Measurements from ENCODE around the gene ANHX.
"Not testable (repeated sequence)": the region's sequence is repeated elsewhere in the genome, so short reads cannot be mapped to it uniquely, and the experiment has no call there.

Gene ANHX

GRCh38 chr12:133235401-133236112 is at the start of gene ANHX:
TSS of gene ANHX (minus strand) at chr12:133235877. CDS start at chr12:133234356, 1,521 bp downstream.
- DNase-seq (ENCODE audit: low spot score), result no peak

- not testable (repeated sequence) for DNase-seq (ENCODE audit: low spot score)
Measured at GRCh38 chr12:133264668-133265067, 29.0 kb upstream of the ANHX start.

GRCh38 chr12:133264173-133264572 is 28.5 kb upstream of the ANHX start:
- no peak for DNase-seq (ENCODE audit: low spot score)

GRCh38 chr12:133256321-133256720 is 20.6 kb upstream of the ANHX start:
- DNase-seq (ENCODE audit: low spot score), result no peak

GRCh38 chr12:133255833-133256232 is 20.2 kb upstream of the ANHX start:
- DNase-seq (ENCODE audit: low spot score), result not testable (repeated sequence)

- DNase-seq (ENCODE audit: low spot score), result no peak
Measured at GRCh38 chr12:133251732-133252131, 16.1 kb upstream of the ANHX start.

- DNase-seq (ENCODE audit: low spot score), result no peak
Measured at GRCh38 chr12:133236556-133236955, 879 bp upstream of the ANHX start.

- no peak for DNase-seq (ENCODE audit: low spot score)
Measured at GRCh38 chr12:133236144-133236543, 467 bp upstream of the ANHX start.

- DNase-seq (ENCODE audit: low spot score), result no peak
Measured at GRCh38 chr12:133234971-133235370, 706 bp downstream of the ANHX start.

GRCh38 chr12:133233993-133234564 is 1.6 kb downstream of the ANHX start:
- DNase-seq (ENCODE audit: low spot score), result no peak

GRCh38 chr12:133233006-133233405 is 2.7 kb downstream of the ANHX start:
- DNase-seq (ENCODE audit: low spot score), result no peak

- no peak for DNase-seq (ENCODE audit: low spot score)
Measured at GRCh38 chr12:133231001-133231400, 4.7 kb downstream of the ANHX start.

- no peak for DNase-seq (ENCODE audit: low spot score)
Measured at GRCh38 chr12:133227281-133227852, 8.3 kb downstream of the ANHX start.

- no peak for DNase-seq (ENCODE audit: low spot score)
Measured at GRCh38 chr12:133226690-133227089, 9.0 kb downstream of the ANHX start.

GRCh38 chr12:133225527-133225926 is 10.2 kb downstream of the ANHX start:
- no peak for DNase-seq (ENCODE audit: low spot score)

GRCh38 chr12:133222211-133222610 is 13.5 kb downstream of the ANHX start:
- DNase-seq (ENCODE audit: low spot score), result no peak

- no peak for DNase-seq (ENCODE audit: low spot score)
Measured at GRCh38 chr12:133221241-133221640, 14.4 kb downstream of the ANHX start.

GRCh38 chr12:133220521-133220920 is 15.2 kb downstream of the ANHX start:
- DNase-seq (ENCODE audit: low spot score), result no peak

- DNase-seq (ENCODE audit: low spot score), result no peak
Measured at GRCh38 chr12:133217219-133217618, 18.5 kb downstream of the ANHX start.

- no peak for DNase-seq (ENCODE audit: low spot score)
Measured at GRCh38 chr12:133215724-133216123, 20.0 kb downstream of the ANHX start.

GRCh38 chr12:133206390-133206789 is 29.3 kb downstream of the ANHX start:
- no peak for DNase-seq (ENCODE audit: low spot score)

GRCh38 chr12:133204264-133204603 is 31.4 kb downstream of the ANHX start:
- DNase-seq (ENCODE audit: low spot score), result no peak

GRCh38 chr12:133203344-133204263 is 32.1 kb downstream of the ANHX start:
- DNase-seq (ENCODE audit: low spot score), result no peak

Data from kidney capillary endothelial cell (primary cell).